ENCODE measurements around the gene TP53I11.

DNA sequence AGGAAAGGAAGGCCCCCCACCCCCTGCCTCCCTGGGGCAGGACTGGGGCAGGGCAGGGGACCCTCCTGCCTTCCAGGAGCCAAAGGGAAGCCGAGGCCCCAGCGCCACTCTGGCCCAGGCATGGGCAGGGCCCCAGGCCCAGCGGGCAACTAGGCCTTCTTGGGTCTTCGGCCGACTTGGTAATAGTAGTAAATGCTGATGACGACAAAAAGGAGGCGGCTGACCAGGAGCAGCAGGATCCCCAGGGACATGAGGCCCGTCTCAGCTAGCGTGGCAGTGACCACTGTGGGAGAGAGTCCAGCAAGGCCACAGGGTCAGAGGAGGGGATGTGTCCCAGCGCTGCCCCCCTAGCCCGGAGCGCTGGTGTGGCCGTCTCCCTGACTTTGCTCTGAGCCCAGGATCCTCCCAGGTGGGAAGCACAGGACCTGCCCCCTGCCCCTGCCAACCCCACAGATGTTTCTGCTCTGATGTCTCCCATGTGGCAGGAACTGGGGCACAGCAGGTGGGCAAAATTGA, 15.9 kb downstream of the TP53I11 start:
- TF ChIP-seq, protein P1, sequence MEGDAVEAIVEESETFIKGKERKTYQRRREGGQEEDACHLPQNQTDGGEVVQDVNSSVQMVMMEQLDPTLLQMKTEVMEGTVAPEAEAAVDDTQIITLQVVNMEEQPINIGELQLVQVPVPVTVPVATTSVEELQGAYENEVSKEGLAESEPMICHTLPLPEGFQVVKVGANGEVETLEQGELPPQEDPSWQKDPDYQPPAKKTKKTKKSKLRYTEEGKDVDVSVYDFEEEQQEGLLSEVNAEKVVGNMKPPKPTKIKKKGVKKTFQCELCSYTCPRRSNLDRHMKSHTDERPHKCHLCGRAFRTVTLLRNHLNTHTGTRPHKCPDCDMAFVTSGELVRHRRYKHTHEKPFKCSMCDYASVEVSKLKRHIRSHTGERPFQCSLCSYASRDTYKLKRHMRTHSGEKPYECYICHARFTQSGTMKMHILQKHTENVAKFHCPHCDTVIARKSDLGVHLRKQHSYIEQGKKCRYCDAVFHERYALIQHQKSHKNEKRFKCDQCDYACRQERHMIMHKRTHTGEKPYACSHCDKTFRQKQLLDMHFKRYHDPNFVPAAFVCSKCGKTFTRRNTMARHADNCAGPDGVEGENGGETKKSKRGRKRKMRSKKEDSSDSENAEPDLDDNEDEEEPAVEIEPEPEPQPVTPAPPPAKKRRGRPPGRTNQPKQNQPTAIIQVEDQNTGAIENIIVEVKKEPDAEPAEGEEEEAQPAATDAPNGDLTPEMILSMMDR (conservative IDR thresholded peaks at IDR 0.05 in 1 of 2, IDR thresholded peaks at IDR 0.05 in 1 of 2; ENCODE audit: extremely low read depth in 1 of 2, insufficient read depth in 1 of 2, low read depth in 1 of 2, low read length in 2 of 2), result no peak
- TF ChIP-seq EZH2 (IDR thresholded peaks at IDR 0.05; ENCODE audit: borderline replicate concordance, low read length), result no peak

Data from mammary epithelial cell (primary cell).